OCI-LY7 (cell line): ENCODE measurements around the gene C2orf49. TPM values are rescaled to one million over a fixed set of nuclear protein-coding genes. Genes with fewer than 3 reads are reported as not detected.

Experiments used
- BruUV-seq: library from RNA; stranded (reverse); fragments of 400-500 nt; replicated peaks from 2 replicates; lab custom pipeline; 2021; lab: Mats Ljungman, UMichigan
- CTCF ChIA-PET: fragments of 300-600 bp; sonication (Branson Sonifier 250); formaldehyde crosslinking; loops from one replicate; lab custom pipeline; 2022; ENCODE audit warnings: antibody characterized with exemption; ENCODE audit not compliant: unreplicated experiment; lab: Charles Lee
- POLR2A ChIA-PET: fragments of 300-600 bp; sonication (Branson Sonifier 250); formaldehyde crosslinking; loops from one replicate; lab custom pipeline; 2022; ENCODE audit warnings: antibody characterized with exemption; lab: Charles Lee
- DNase-seq: peaks from one replicate; pipeline ENCODE4 v3.0.0-alpha.2; 2015; ENCODE audit warnings: low spot score
- H2AFZ ChIP-seq: fragments of 200-600 bp; sonication (generic), shearing (Covaris generic); 2 replicates; pipeline ENCODE4 v1.6.1; 2014; ENCODE audit warnings: mild to moderate bottlenecking, antibody characterized with exemption, low read length, moderate library complexity
- H3K27ac ChIP-seq: fragments of 200-600 bp; sonication (generic); 2 replicates; pipeline ENCODE4 v1.5.1; 2014; ENCODE audit warnings: mixed run types, low read depth, mild to moderate bottlenecking, moderate library complexity, low read length, inconsistent platforms; ENCODE audit not compliant: poor library complexity, severe bottlenecking
- H3K36me3 ChIP-seq: fragments of 200-600 bp; sonication (generic); 2 replicates; pipeline ENCODE4 v1.6.1; 2014; ENCODE audit warnings: mild to moderate bottlenecking, antibody characterized with exemption, low read length, moderate library complexity, mixed read lengths; ENCODE audit not compliant: insufficient read depth
- H3K4me1 ChIP-seq: fragments of 200-600 bp; sonication (generic); 2 replicates; pipeline ENCODE4 v1.5.1; 2014; ENCODE audit warnings: mild to moderate bottlenecking, low read length; ENCODE audit not compliant: insufficient read depth, poor library complexity, severe bottlenecking
- H3K4me2 ChIP-seq: fragments of 200-600 bp; sonication (generic); 2 replicates; pipeline ENCODE4 v1.6.1; 2014; ENCODE audit warnings: mild to moderate bottlenecking, low read length
- H3K4me3 ChIP-seq: fragments of 200-600 bp; sonication (generic); 2 replicates; pipeline ENCODE4 v1.5.1; 2014; ENCODE audit warnings: mild to moderate bottlenecking, low read depth, low read length; ENCODE audit not compliant: poor library complexity, severe bottlenecking
- H3K79me2 ChIP-seq: fragments of 200-600 bp; sonication (generic); 2 replicates; pipeline ENCODE4 v1.6.1; 2016; ENCODE audit warnings: low read depth, mild to moderate bottlenecking, low read length, moderate library complexity, mixed read lengths; ENCODE audit not compliant: insufficient read depth
- H3K9me2 ChIP-seq: fragments of 200-600 bp; sonication (generic); 2 replicates; pipeline ENCODE4 v1.6.1; 2016; ENCODE audit warnings: mild to moderate bottlenecking, low read length, mixed read lengths; ENCODE audit not compliant: insufficient read depth
- H3K9me3 ChIP-seq: fragments of 200-600 bp; sonication (generic); 2 replicates; pipeline ENCODE4 v1.6.1; 2014; ENCODE audit warnings: mild to moderate bottlenecking, mixed run types, low read length, mixed read lengths
- H4K20me1 ChIP-seq: fragments of 200-600 bp; sonication (generic); 2 replicates; pipeline ENCODE4 v1.6.1; 2014; ENCODE audit warnings: mild to moderate bottlenecking, antibody characterized with exemption, low read length, moderate library complexity, mixed read lengths; ENCODE audit not compliant: insufficient read depth
- EZH2phosphoT487 ChIP-seq: fragments of 200-600 bp; sonication (generic); IDR thresholded peaks from 2 replicates; pipeline ENCODE4 v1.6.1; 2018; ENCODE audit warnings: low read depth, borderline replicate concordance, mild to moderate bottlenecking, mixed run types, antibody characterized with exemption, low read length, moderate library complexity, mixed read lengths
- intact Hi-C: fragments of 100-400 bp; cut with micrococcal nuclease; formaldehyde crosslinking; loops from one replicate; pipeline ENCODE4 v1.10.0; 2022; ENCODE audit not compliant: unreplicated experiment
- total RNA-seq, 2 experiments: library from RNA; depleted of rRNA in 1 of 2; stranded (reverse); fragments of >200 nt in 1 of 2; shearing (Covaris generic) in 1 of 2; gene quantifications; 2 replicates each; pipeline ENCODE4 v1.2.3, GENCODE V29; 2014 to 2022
- TF ChIP-seq, protein P1 (sequence below): fragments of 200-600 bp; sonication (generic); conservative IDR thresholded peaks from 2 replicates; pipeline ENCODE4 v1.5.1; 2014; ENCODE audit warnings: mild to moderate bottlenecking, antibody characterized with exemption, low read length, moderate library complexity, mixed read lengths

Gene C2orf49
- total RNA-seq, 2 experiments from 2014 or later, result 11.8 to 17.0 TPM

GRCh38 chr2:105365206-105365605, 27.9 kb downstream of the C2orf49 start:
- Histone ChIP-seq H4K20me1 (no peaks in the 10 kb centered on the region), H3K4me2 (no peak overlapping the region), H3K36me3 (no peaks in the 10 kb centered on the region), H2AFZ (no peak overlapping the region), H3K9me3 (no peaks in the 10 kb centered on the region), H3K9me2 (no peaks in the 10 kb centered on the region), H3K4me1 (no peaks in the 10 kb centered on the region), H3K27ac (no peak overlapping the region), H3K79me2 (no peaks in the 10 kb centered on the region), H3K4me3 (no peak overlapping the region)
- no peak for DNase-seq
- intact Hi-C loops, result no loop called here
- ChIA-PET POLR2A (interaction anchor here (0.7 to 1.4 kb wide), 3 partner anchors 9 to 684 kb away, joined by 3 to 5 read pairs (median 3); no protein-coding TSS in a partner anchor), CTCF (no interaction called here)
- no TSS peak for BruUV-seq
- TF ChIP-seq, protein P1, sequence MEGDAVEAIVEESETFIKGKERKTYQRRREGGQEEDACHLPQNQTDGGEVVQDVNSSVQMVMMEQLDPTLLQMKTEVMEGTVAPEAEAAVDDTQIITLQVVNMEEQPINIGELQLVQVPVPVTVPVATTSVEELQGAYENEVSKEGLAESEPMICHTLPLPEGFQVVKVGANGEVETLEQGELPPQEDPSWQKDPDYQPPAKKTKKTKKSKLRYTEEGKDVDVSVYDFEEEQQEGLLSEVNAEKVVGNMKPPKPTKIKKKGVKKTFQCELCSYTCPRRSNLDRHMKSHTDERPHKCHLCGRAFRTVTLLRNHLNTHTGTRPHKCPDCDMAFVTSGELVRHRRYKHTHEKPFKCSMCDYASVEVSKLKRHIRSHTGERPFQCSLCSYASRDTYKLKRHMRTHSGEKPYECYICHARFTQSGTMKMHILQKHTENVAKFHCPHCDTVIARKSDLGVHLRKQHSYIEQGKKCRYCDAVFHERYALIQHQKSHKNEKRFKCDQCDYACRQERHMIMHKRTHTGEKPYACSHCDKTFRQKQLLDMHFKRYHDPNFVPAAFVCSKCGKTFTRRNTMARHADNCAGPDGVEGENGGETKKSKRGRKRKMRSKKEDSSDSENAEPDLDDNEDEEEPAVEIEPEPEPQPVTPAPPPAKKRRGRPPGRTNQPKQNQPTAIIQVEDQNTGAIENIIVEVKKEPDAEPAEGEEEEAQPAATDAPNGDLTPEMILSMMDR, result no peak

GRCh38 chr2:105368759-105369408, 31.5 kb downstream of the C2orf49 start:
- H3K79me2 ChIP-seq, result no peaks in the 10 kb centered on the region
- TF ChIP-seq EZH2phosphoT487, result no peak
- TF ChIP-seq, protein P1, result no peak
- ChIA-PET CTCF (no interaction called here), POLR2A (interaction anchor here (0.6 kb wide), 1 partner anchor 1526 kb away, joined by 5 read pairs; no protein-coding TSS in a partner anchor)
- H2AFZ ChIP-seq, result no peak overlapping the region
- H3K9me3 ChIP-seq, result no peaks in the 10 kb centered on the region
- H3K4me1 ChIP-seq, result no peaks in the 10 kb centered on the region
- no peak overlapping the region for H3K4me2 ChIP-seq
- H3K9me2 ChIP-seq, result no peaks in the 10 kb centered on the region
- no peaks in the 10 kb centered on the region for H3K36me3 ChIP-seq
- no peaks in the 10 kb centered on the region for H4K20me1 ChIP-seq
- no peak overlapping the region for H3K27ac ChIP-seq
- H3K4me3 ChIP-seq, result no peak overlapping the region
- intact Hi-C loops, result no loop called here
- DNase-seq, result no peak
- BruUV-seq, result no TSS peak
